NB4 (cell line): ENCODE results near the gene KHDRBS1.
"Not testable (repeated sequence)": the region's sequence is repeated elsewhere in the genome, so short reads cannot be mapped to it uniquely, and the experiment has no call there.

Experiments used
- MYC ChIP-seq: IDR thresholded peaks from 2 replicates; pipeline ENCODE4 v1.6.1; 2011; ENCODE audit warnings: low read depth, low read length
- TF ChIP-seq, protein P1 (sequence below): IDR thresholded peaks from one replicate; pipeline ENCODE4 v1.5.1; 2012; ENCODE audit warnings: low read depth, low read length

DNA sequence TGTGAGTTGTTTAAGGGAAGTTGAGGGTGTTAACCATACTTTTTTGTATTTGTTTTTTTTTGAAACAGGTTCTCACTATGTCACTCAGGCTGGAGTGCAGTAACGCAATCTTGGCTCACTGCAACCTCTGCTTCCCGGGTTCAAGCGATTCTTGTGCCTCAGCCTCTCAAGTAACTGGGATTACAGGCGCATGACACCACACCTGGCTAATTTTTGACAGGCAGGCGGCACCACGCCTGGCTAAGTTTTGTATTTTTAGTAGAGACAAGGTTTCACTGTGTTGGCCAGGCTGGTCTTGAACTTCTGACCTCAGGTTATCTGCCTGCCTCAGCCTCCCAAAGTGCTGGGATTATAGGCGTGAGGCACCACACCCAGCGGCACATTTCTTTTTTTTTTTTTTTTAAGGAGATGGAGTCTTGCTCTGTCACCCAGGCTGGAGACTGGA lies 7.9 kb downstream of the KHDRBS1 start:
- TF ChIP-seq, protein P1, sequence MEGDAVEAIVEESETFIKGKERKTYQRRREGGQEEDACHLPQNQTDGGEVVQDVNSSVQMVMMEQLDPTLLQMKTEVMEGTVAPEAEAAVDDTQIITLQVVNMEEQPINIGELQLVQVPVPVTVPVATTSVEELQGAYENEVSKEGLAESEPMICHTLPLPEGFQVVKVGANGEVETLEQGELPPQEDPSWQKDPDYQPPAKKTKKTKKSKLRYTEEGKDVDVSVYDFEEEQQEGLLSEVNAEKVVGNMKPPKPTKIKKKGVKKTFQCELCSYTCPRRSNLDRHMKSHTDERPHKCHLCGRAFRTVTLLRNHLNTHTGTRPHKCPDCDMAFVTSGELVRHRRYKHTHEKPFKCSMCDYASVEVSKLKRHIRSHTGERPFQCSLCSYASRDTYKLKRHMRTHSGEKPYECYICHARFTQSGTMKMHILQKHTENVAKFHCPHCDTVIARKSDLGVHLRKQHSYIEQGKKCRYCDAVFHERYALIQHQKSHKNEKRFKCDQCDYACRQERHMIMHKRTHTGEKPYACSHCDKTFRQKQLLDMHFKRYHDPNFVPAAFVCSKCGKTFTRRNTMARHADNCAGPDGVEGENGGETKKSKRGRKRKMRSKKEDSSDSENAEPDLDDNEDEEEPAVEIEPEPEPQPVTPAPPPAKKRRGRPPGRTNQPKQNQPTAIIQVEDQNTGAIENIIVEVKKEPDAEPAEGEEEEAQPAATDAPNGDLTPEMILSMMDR: not testable (repeated sequence)
- not testable (repeated sequence) for TF ChIP-seq MYC
